HEK293 (cell line): ENCODE measurements around the gene USP12.

Experiments used
- CTCF ChIA-PET: fragments of 350-600 bp; formaldehyde crosslinking; extraction: SDS; loops from one replicate; lab custom pipeline; 2021; ENCODE audit warnings: antibody characterized with exemption; lab: Yijun Ruan, JAX
- POLR2A ChIA-PET: fragments of 300-600 bp; formaldehyde crosslinking; extraction: SDS; loops from one replicate; lab custom pipeline; 2020; ENCODE audit warnings: antibody characterized with exemption, inconsistent platforms; lab: Yijun Ruan, JAX
- H3K27ac ChIP-seq: fragments of 200-500 bp; sonication (Bioruptor generic); 2 replicates; pipeline ENCODE4 v1.5.1; 2014; ENCODE audit warnings: low read depth, low read length, control low read depth, inconsistent platforms; ENCODE audit errors: extremely low read depth
- H3K36me3 ChIP-seq, 2 experiments: fragments of 200-500 bp in 1 of 2; sonication (Bioruptor generic) in 1 of 2; 1 replicate in 1 of 2; 2 replicates in 1 of 2; pipeline ENCODE4 v1.5.1; 2014 to 2017; ENCODE audit warnings: inconsistent platforms in 2 of 2, low read length in 2 of 2; ENCODE audit not compliant: control insufficient read depth in 2 of 2, insufficient read depth in 1 of 2
- H3K4me1 ChIP-seq: fragments of 200-500 bp; sonication (Bioruptor generic); 2 replicates; pipeline ENCODE4 v1.5.1; 2014; ENCODE audit warnings: mild to moderate bottlenecking, low read length, inconsistent platforms; ENCODE audit not compliant: control insufficient read depth, insufficient read depth
- H3K4me3 ChIP-seq: 2 replicates; pipeline ENCODE4 v1.5.1; 2011; ENCODE audit warnings: low read depth, mild to moderate bottlenecking, control low read depth, low read length, moderate library complexity
- H3K9me3 ChIP-seq: fragments of 200-500 bp; sonication (Bioruptor generic); 2 replicates; pipeline ENCODE4 v1.5.1; 2014; ENCODE audit warnings: low read depth, low read length, inconsistent platforms; ENCODE audit not compliant: control insufficient read depth, insufficient read depth
- EGR2 ChIP-seq: fragments of 450-650 bp; formaldehyde crosslinking; IDR thresholded peaks from 2 replicates; pipeline ENCODE4 v1.5.1; 2016; ENCODE audit warnings: low read depth, missing biosample characterization, missing genetic modification characterization
- FEZF1 ChIP-seq: fragments of 450-650 bp; formaldehyde crosslinking; IDR thresholded peaks from 2 replicates; pipeline ENCODE4 v1.5.1; 2016; ENCODE audit warnings: missing biosample characterization, missing genetic modification characterization
- GLIS2 ChIP-seq: fragments of 450-650 bp; formaldehyde crosslinking; IDR thresholded peaks from 2 replicates; pipeline ENCODE4 v1.5.1; 2016; ENCODE audit warnings: missing biosample characterization, missing genetic modification characterization
- IKZF3 ChIP-seq: fragments of 450-650 bp; IDR thresholded peaks from 2 replicates; pipeline ENCODE4 v1.5.0; 2018; ENCODE audit warnings: missing biosample characterization, mild to moderate bottlenecking, missing genetic modification characterization, moderate library complexity
- KLF10 ChIP-seq: fragments of 450-650 bp; IDR thresholded peaks from 2 replicates; pipeline ENCODE4 v1.5.1; 2018; ENCODE audit warnings: missing biosample characterization, mild to moderate bottlenecking, missing genetic modification characterization
- OSR2 ChIP-seq: fragments of 450-650 bp; formaldehyde crosslinking; IDR thresholded peaks from 2 replicates; pipeline ENCODE4 v1.5.1; 2016; ENCODE audit warnings: missing biosample characterization, missing genetic modification characterization
- PRDM1 ChIP-seq: fragments of 450-650 bp; formaldehyde crosslinking; IDR thresholded peaks from 2 replicates; pipeline ENCODE4; 2016; ENCODE audit warnings: missing biosample characterization, missing genetic modification characterization
- TSHZ1 ChIP-seq: fragments of 450-650 bp; formaldehyde crosslinking; IDR thresholded peaks from 2 replicates; pipeline ENCODE4 v1.5.1; 2016; ENCODE audit warnings: missing biosample characterization, missing genetic modification characterization, borderline replicate concordance
- ZFHX2 ChIP-seq: fragments of 450-650 bp; formaldehyde crosslinking; conservative IDR thresholded peaks from 2 replicates; pipeline ENCODE4 v1.5.1; 2016; ENCODE audit warnings: missing biosample characterization, missing genetic modification characterization
- ZFP37 ChIP-seq: fragments of 450-650 bp; formaldehyde crosslinking; IDR thresholded peaks from 2 replicates; pipeline ENCODE4 v1.5.1; 2016; ENCODE audit warnings: missing biosample characterization, missing genetic modification characterization
- ZIC2 ChIP-seq: fragments of 450-650 bp; formaldehyde crosslinking; IDR thresholded peaks from 2 replicates; pipeline ENCODE4 v1.5.1; 2016; ENCODE audit warnings: missing biosample characterization, missing genetic modification characterization
- ZNF112 ChIP-seq: fragments of 450-650 bp; formaldehyde crosslinking; IDR thresholded peaks from 2 replicates; pipeline ENCODE4 v1.5.0; 2017; ENCODE audit warnings: missing biosample characterization, missing genetic modification characterization
- ZNF140 ChIP-seq: fragments of 450-650 bp; formaldehyde crosslinking; IDR thresholded peaks from 2 replicates; pipeline ENCODE4 v1.5.1; 2016; ENCODE audit warnings: missing biosample characterization, missing genetic modification characterization
- ZNF184 ChIP-seq: fragments of 450-650 bp; IDR thresholded peaks from 2 replicates; pipeline ENCODE4 v1.5.1; 2018; ENCODE audit warnings: missing biosample characterization, mild to moderate bottlenecking, missing genetic modification characterization
- ZNF19 ChIP-seq: fragments of 450-650 bp; formaldehyde crosslinking; IDR thresholded peaks from 2 replicates; pipeline ENCODE4; 2016; ENCODE audit warnings: missing biosample characterization, missing genetic modification characterization, low read depth
- ZNF239 ChIP-seq: fragments of 450-650 bp; formaldehyde crosslinking; IDR thresholded peaks from 2 replicates; pipeline ENCODE4 v1.5.1; 2016; ENCODE audit warnings: missing biosample characterization, missing genetic modification characterization
- ZNF571 ChIP-seq: fragments of 450-650 bp; formaldehyde crosslinking; IDR thresholded peaks from 2 replicates; pipeline ENCODE4 v1.5.0; 2017; ENCODE audit warnings: missing biosample characterization, missing genetic modification characterization
- ZNF600 ChIP-seq: fragments of 450-650 bp; formaldehyde crosslinking; IDR thresholded peaks from 2 replicates; pipeline ENCODE4 v1.5.1; 2016; ENCODE audit warnings: missing biosample characterization, missing genetic modification characterization
- ZNF629 ChIP-seq: fragments of 450-650 bp; formaldehyde crosslinking; IDR thresholded peaks from 2 replicates; pipeline ENCODE4 v1.5.1; 2017; ENCODE audit warnings: missing biosample characterization, missing genetic modification characterization
- ZNF664 ChIP-seq: fragments of 450-650 bp; formaldehyde crosslinking; IDR thresholded peaks from 2 replicates; pipeline ENCODE4 v1.5.1; 2016; ENCODE audit warnings: missing biosample characterization, missing genetic modification characterization
- ZNF670 ChIP-seq: fragments of 450-650 bp; formaldehyde crosslinking; IDR thresholded peaks from 2 replicates; pipeline ENCODE4 v1.5.1; 2016; ENCODE audit warnings: missing biosample characterization, missing genetic modification characterization, low read depth
- ZNF843 ChIP-seq: fragments of 450-650 bp; formaldehyde crosslinking; IDR thresholded peaks from 2 replicates; pipeline ENCODE4 v1.5.1; 2016; ENCODE audit warnings: missing biosample characterization, missing genetic modification characterization
- TF ChIP-seq, protein P1 (sequence below): fragments of 450-650 bp; formaldehyde crosslinking; IDR thresholded peaks from 2 replicates; pipeline ENCODE4 v1.5.1; 2016; ENCODE audit warnings: missing biosample characterization, missing genetic modification characterization
- TF ChIP-seq, protein P2 (sequence below): fragments of 450-650 bp; formaldehyde crosslinking; IDR thresholded peaks from 2 replicates; pipeline ENCODE4 v1.5.1; 2016; ENCODE audit warnings: missing biosample characterization, missing genetic modification characterization
- TF ChIP-seq, protein P3 (sequence below): fragments of 450-650 bp; formaldehyde crosslinking; IDR thresholded peaks from 2 replicates; pipeline ENCODE4 v1.5.1; 2017; ENCODE audit warnings: missing biosample characterization, missing genetic modification characterization

USP12 gene

GRCh38 chr13:27183561-27184147 is 12.0 kb upstream of the USP12 start:
- TF ChIP-seq ZNF629 (tag by site-specific recombination) (peak; percentile 67), ZNF664 (tag by site-specific recombination) (0 out of 2 replicates have a peak, but pooled peaks have one; percentile 22), ZNF184 (tag by site-specific recombination) (no peak), OSR2 (tag by site-specific recombination) (no peak)
- ChIA-PET CTCF (no interaction called here), POLR2A (no interaction called here)
- Histone ChIP-seq H3K4me1 (no peaks in the 10 kb centered on the region), H3K9me3 (no peaks in the 10 kb centered on the region), H3K36me3 (no peaks in the 10 kb centered on the region), H3K27ac (no peak overlapping the region), H3K4me3 (no peak overlapping the region)

- H3K9me3 ChIP-seq, result no peaks in the 10 kb centered on the region
- CTCF ChIA-PET, result no interaction called here
- POLR2A ChIA-PET, result no interaction called here
- no peak overlapping the region for H3K27ac ChIP-seq
- H3K4me1 ChIP-seq, result no peaks in the 10 kb centered on the region
- no peaks in the 10 kb centered on the region for H3K36me3 ChIP-seq
- H3K4me3 ChIP-seq, result no peak overlapping the region
- TF ChIP-seq ZNF600 (tag by site-specific recombination) (peak; percentile 12; the same call in 1 of the 2 replicates), EGR2 (tag by site-specific recombination) (no peak), ZIC2 (tag by site-specific recombination) (no peak), ZNF19 (no peak), ZNF112 (no peak), ZNF239 (tag by site-specific recombination) (no peak), ZNF843 (no peak), ZNF670 (tag by site-specific recombination) (no peak), FEZF1 (tag by site-specific recombination) (peak; percentile 58; the same call in 1 of the 2 replicates), ZNF571 (no peak), ZFP37 (tag by site-specific recombination) (0 out of 2 replicates have a peak, but pooled peaks have one; percentile 48), TSHZ1 (no peak), KLF10 (no peak), GLIS2 (tag by site-specific recombination) (0 out of 2 replicates have a peak, but pooled peaks have one; percentile 10), ZNF629 (tag by site-specific recombination) (peak; percentile 80), ZNF140 (tag by site-specific recombination) (no peak), ZFHX2 (no peak), IKZF3 (no peak), PRDM1 (tag by site-specific recombination) (no peak)
- TF ChIP-seq, protein P1, sequence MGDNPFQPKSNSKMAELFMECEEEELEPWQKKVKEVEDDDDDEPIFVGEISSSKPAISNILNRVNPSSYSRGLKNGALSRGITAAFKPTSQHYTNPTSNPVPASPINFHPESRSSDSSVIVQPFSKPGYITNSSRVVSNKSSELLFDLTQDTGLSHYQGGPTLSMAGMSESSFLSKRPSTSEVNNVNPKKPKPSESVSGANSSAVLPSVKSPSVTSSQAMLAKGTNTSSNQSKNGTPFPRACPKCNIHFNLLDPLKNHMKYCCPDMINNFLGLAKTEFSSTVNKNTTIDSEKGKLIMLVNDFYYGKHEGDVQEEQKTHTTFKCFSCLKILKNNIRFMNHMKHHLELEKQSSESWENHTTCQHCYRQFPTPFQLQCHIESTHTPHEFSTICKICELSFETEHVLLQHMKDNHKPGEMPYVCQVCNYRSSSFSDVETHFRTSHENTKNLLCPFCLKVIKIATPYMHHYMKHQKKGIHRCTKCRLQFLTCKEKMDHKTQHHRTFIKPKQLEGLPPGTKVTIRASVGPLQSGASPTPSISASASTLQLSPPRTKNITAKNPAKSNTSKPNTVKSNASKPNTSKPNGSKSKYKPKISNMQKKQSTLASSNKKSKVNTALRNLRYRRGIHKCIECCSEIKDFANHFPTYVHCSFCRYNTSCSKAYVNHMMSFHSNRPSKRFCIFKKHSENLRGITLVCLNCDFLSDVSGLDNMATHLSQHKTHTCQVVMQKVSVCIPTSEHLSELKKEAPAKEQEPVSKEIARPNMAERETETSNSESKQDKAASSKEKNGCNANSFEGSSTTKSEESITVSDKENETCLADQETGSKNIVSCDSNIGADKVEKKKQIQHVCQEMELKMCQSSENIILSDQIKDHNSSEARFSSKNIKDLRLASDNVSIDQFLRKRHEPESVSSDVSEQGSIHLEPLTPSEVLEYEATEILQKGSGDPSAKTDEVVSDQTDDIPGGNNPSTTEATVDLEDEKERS, result no peak
- TF ChIP-seq, protein P2, sequence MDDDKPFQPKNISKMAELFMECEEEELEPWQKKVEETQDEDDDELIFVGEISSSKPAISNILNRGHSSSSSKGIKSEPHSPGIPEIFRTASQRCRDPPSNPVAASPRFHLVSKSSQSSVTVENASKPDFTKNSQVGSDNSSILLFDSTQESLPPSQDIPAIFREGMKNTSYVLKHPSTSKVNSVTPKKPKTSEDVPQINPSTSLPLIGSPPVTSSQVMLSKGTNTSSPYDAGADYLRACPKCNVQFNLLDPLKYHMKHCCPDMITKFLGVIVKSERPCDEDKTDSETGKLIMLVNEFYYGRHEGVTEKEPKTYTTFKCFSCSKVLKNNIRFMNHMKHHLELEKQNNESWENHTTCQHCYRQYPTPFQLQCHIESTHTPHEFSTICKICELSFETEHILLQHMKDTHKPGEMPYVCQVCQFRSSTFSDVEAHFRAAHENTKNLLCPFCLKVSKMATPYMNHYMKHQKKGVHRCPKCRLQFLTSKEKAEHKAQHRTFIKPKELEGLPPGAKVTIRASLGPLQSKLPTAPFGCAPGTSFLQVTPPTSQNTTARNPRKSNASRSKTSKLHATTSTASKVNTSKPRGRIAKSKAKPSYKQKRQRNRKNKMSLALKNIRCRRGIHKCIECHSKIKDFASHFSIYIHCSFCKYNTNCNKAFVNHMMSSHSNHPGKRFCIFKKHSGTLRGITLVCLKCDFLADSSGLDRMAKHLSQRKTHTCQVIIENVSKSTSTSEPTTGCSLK (tag by site-specific recombination), result no peak
- TF ChIP-seq, protein P3, sequence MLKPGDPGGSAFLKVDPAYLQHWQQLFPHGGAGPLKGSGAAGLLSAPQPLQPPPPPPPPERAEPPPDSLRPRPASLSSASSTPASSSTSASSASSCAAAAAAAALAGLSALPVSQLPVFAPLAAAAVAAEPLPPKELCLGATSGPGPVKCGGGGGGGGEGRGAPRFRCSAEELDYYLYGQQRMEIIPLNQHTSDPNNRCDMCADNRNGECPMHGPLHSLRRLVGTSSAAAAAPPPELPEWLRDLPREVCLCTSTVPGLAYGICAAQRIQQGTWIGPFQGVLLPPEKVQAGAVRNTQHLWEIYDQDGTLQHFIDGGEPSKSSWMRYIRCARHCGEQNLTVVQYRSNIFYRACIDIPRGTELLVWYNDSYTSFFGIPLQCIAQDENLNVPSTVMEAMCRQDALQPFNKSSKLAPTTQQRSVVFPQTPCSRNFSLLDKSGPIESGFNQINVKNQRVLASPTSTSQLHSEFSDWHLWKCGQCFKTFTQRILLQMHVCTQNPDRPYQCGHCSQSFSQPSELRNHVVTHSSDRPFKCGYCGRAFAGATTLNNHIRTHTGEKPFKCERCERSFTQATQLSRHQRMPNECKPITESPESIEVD (tag by site-specific recombination), result no peak
Observed at GRCh38 chr13:27182844-27183497, 11.4 kb upstream of the USP12 start.
